Measurements from ENCODE around the gene DOCK1.
"Not testable (repeated sequence)": the region's sequence is repeated elsewhere in the genome, so short reads cannot be mapped to it uniquely, and the experiment has no call there.

The DOCK1 gene

GRCh38 chr10:126924915-126925300 lies 19.7 kb downstream of the DOCK1 start:
- no peak for DNase-seq (ENCODE audit: low read depth in 2 of 2)

- no peak for DNase-seq (ENCODE audit: low read depth in 2 of 2)
Measured at GRCh38 chr10:126926568-126926967, 21.3 kb downstream of the DOCK1 start.

GRCh38 chr10:126927799-126928198 lies 22.6 kb downstream of the DOCK1 start:
- DNase-seq (ENCODE audit: low read depth in 2 of 2): no peak

- DNase-seq (ENCODE audit: low read depth in 2 of 2): no peak
Measured at GRCh38 chr10:126928274-126928673, 23.0 kb downstream of the DOCK1 start.

- DNase-seq (ENCODE audit: low read depth in 2 of 2): no peak
Measured at GRCh38 chr10:126929391-126929790, 24.2 kb downstream of the DOCK1 start.

GRCh38 chr10:126930131-126930882 lies 25.1 kb downstream of the DOCK1 start:
- no peak for DNase-seq (ENCODE audit: low read depth in 2 of 2)

- no peak for DNase-seq (ENCODE audit: low read depth in 2 of 2)
Measured at GRCh38 chr10:126930883-126931503, 25.8 kb downstream of the DOCK1 start.

GRCh38 chr10:126931544-126931943 lies 26.3 kb downstream of the DOCK1 start:
- DNase-seq (ENCODE audit: low read depth in 2 of 2): no peak

GRCh38 chr10:126932516-126932915 lies 27.3 kb downstream of the DOCK1 start:
- DNase-seq (ENCODE audit: low read depth in 2 of 2): no peak

GRCh38 chr10:126933116-126933515 lies 27.9 kb downstream of the DOCK1 start:
- DNase-seq (ENCODE audit: low read depth in 2 of 2): no peak

- DNase-seq (ENCODE audit: low read depth in 2 of 2): no peak
Measured at GRCh38 chr10:126935263-126935946, 30.2 kb downstream of the DOCK1 start.

GRCh38 chr10:126937026-126937425 lies 31.8 kb downstream of the DOCK1 start:
- no peak for DNase-seq (ENCODE audit: low read depth in 2 of 2)

GRCh38 chr10:126938121-126938520 lies 32.9 kb downstream of the DOCK1 start:
- DNase-seq (ENCODE audit: low read depth in 2 of 2): not testable (repeated sequence)

- DNase-seq (ENCODE audit: low read depth in 2 of 2): no peak
Measured at GRCh38 chr10:126939706-126940105, 34.5 kb downstream of the DOCK1 start.

- DNase-seq (ENCODE audit: low read depth in 2 of 2): no peak
Measured at GRCh38 chr10:126940670-126941310, 35.6 kb downstream of the DOCK1 start.

- DNase-seq (ENCODE audit: low read depth in 2 of 2): no peak
Measured at GRCh38 chr10:126944191-126944590, 39.0 kb downstream of the DOCK1 start.

GRCh38 chr10:126945351-126946030 lies 40.3 kb downstream of the DOCK1 start:
- DNase-seq (ENCODE audit: low read depth in 2 of 2): no peak

GRCh38 chr10:126946746-126947145 lies 41.5 kb downstream of the DOCK1 start:
- no peak for DNase-seq (ENCODE audit: low read depth in 2 of 2)

- DNase-seq (ENCODE audit: low read depth in 2 of 2): no peak
Measured at GRCh38 chr10:126948355-126949160, 43.3 kb downstream of the DOCK1 start.

- DNase-seq (ENCODE audit: low read depth in 2 of 2): no peak
Measured at GRCh38 chr10:126949161-126949503, 43.9 kb downstream of the DOCK1 start.

Data from stimulated activated CD8-positive, alpha-beta memory T cell treated with anti-CD3 and anti-CD28 coated beads, Interleukin-7, amount 100 ng/mL, for 1 hour (primary cell).